GM18951 (cell line): Measurements from ENCODE around the gene RAI1.

Experiments
- POLR2A ChIP-seq: IDR thresholded peaks from 4 replicates; pipeline ENCODE4 v1.6.1; 2011; ENCODE audit warnings: mild to moderate bottlenecking; ENCODE audit not compliant: insufficient read length, insufficient read depth; ENCODE audit errors: extremely low read depth
- in situ Hi-C: fragments of 300-500 bp; cut with MboI; formaldehyde crosslinking; loops from one replicate; pipeline ENCODE4 v1.12.0; 2022; ENCODE audit warnings: low sequenced_read_pairs, mixed read lengths, inconsistent platforms; ENCODE audit not compliant: unreplicated experiment

RAI1 gene

DNA sequence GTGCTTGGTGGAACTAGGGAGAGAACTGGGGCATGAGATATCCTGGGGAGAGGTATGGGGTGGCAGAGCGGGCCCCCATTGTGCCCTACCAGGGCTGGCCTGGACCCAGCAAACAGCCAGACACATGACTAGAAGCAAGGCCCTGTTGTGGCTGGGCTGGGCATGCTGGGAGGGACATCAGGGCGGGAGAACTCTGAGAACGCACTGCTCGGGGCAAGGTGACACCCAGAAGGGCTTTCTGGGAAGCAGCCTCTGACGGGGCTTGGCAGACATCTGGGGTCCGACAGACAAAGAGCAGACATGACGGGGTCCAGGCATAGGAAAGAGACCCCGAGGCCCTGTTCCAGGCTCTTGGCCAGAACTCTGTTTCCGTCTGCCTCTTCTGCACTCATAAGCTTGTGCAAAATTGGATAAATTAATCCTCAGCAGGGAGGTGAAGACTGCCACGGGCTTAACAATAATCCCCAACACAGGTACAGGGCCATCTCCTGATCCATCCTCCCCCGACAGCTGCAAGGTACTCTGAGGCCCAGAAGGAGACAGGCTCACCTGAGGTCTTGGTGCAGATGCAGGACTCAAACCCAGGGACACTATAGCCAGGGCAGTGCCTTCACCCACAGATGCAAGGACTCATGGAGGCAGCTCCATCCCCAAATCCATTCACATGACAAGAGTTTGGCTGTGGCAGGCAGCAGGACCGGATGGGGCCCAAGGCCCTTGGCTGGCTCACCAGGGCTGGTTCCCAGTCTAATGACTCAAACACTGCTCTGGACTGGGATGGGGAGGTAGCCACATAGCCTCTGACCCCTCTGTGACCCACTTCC is 150.2 kb downstream of the RAI1 start:
- in situ Hi-C loops: no loop called here
- no peak for TF ChIP-seq POLR2A

DNA sequence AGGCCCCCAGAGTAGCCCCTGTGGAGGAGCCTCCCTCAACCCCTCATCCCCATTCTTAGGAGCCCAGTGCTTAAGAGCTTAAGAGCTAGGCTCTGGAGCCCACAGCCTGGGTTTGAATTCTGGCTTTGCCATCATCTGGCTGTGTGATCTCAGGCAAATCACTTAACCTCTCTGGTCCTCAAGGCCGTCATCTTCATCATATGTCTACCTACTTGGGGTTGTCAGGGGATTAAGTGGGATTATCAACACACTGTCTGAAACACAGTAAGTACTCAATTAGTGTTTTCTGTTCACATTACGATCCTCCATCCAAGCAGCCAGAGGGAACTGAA is 150.7 kb downstream of the RAI1 start:
- in situ Hi-C loops: no loop called here

DNA sequence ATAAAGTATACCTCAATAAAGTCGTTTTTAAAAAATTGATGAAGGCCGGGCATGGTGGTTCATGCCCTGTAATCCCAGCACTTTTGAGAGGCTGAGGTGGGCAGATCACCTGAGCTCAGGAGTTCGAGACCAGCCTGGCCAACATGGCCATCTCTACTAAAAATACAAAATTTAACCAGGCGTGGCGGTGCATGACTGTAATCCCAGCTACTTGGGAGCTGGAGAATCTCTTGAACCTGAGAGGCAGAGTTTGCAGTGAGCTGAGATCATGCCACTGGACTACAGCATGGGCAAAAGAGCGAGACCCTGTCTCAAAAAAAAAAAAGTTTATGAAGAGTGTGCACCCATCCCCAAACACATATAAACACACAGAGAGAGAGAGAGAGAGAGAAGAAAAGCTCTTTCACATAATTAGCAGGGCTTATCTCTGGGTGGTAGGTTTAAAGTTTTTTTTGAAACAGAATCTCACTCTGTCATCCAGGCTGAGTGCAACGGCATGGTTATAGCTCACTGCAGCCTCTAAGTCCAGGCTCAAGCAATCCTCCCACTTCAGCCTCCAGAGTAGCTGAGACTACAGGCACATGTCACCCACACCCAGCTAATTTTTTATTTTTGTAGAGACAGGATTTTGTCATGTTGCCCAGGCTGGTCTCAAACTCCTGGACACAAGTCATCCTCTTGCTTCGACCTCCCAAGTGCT is 152.6 kb downstream of the RAI1 start:
- in situ Hi-C loops: no loop called here

More for the DNA sequence above, 150.7 kb downstream of the RAI1 start:
- no peak for TF ChIP-seq POLR2A

DNA sequence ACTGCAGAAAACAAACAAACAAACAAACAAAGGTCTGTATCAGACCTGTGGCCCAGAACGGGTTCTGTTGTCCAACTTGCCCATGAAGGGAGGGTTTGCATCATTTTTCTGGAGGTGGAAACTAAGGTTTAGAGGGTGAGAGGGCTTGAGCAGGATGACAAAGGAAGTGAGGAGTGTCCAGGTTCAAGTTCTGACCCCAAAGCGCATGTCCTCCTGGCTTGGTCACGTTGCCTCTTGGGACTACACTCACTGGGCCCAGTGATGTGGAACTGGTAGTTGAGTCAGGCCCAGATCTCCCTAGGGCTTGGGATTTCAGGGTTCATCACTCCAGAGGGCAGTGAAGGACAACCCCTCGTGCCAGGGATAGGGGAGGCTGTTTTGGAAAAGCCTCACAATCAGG is 153.7 kb downstream of the RAI1 start:
- in situ Hi-C loops: no loop called here
- no peak for TF ChIP-seq POLR2A

More for the DNA sequence above, 152.6 kb downstream of the RAI1 start:
- TF ChIP-seq POLR2A: no peak

DNA sequence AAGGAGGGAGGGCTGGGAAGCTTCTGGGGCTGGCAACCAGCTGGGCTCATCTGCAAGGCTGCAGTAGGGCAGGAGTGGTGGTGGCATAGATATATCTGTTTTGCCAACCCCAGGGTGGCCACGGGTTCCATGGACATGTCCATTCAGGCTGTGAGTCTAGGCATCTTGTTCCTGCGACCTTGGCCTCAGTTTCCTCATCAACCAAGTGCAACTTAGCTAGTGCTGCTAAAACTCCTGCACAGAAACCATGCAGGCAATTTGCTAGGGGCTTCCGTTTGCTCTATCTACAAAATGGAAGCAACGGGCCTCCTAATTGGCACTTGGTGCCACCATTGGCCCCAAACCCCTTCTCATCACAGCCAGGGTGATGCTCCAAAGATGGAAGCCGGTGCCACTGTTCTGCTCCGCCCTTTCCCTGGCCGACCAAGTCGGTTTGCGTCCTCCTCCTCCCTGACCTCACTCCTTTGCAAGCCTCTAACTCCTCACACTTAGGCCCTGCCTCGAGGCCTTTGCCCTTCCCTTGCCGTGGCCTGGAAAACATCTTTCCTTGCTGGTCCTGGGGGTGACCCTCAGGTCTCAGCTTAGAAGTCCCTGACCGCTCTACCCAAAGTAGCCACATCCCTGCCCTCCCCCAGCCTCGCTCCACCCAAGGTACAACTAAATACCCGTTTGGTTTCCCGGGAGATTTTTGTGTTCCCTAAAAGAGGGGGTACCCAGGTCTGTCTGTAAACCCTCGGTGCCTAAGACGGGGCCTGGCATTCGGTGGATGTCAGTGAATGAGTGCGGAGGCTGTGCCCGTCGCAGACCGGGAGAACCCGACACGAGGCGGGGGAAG is 154.4 kb downstream of the RAI1 start:
- TF ChIP-seq POLR2A: no peak
- in situ Hi-C loops: no loop called here

DNA sequence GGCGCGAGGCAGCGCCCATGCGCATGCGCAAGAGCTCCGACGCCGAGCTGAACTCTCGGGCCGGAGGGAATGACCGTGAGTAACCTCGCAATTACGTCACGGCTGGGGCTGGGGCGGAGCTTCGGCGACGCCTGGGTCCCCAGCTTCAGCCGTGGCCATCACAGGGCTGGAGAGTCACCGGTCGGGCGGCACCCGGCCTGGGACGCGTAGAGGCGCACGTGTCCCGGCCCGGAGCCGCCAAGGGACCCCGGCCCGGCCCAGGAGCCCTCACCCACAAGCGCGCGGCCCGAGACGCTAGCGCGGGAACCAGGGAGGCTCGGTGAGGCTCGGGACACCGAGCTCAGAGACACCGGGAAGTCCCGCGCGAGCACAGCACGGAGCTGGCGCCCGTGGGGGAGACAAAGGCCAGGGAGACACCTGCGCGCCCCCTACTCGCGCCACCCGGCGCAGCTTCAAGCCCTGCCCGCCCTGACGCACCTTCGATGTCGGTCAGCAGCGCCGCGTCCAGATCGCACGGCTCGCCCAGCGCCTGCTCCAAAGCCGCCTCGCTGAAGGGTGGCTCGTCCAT is 155.1 kb downstream of the RAI1 start:
- peak; percentile 91 for TF ChIP-seq POLR2A
- in situ Hi-C loops: no loop called here

DNA sequence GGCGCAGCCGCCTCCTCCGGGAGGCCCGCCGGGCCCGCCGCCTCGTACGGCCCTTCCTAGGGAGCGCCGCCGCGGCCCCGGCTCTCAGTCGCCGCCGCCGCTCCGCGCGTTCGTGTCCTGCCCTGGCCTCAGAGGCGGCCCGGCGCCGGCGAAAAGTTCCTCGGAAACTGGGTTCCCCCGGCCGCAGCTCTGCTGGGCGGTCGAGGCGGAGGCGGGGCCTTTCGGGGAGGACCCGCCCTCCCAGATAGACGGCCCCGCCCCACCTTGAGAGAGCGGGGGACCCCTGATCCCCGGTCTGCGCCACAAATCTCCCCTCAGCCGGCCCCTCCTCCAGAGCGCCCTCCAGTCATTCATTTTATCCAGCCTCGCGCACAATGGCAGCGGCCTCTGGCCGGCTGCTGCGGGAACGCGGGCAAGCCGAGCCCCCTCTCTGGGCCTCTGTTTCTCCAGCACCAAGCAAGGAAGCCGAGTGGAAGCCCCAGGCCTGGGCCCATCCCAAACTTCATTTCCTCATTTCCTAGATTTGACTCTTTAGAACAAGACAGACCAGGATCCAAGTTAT is 155.6 kb downstream of the RAI1 start, which contains the start of gene SREBF1:
Gene SREBF1 (minus strand): TSS at position 169 of the 562 bp plus-strand sequence. CDS start 169 bp downstream, outside the sequence.
- TF ChIP-seq POLR2A: peak; percentile 8
- in situ Hi-C loops: no loop called here

DNA sequence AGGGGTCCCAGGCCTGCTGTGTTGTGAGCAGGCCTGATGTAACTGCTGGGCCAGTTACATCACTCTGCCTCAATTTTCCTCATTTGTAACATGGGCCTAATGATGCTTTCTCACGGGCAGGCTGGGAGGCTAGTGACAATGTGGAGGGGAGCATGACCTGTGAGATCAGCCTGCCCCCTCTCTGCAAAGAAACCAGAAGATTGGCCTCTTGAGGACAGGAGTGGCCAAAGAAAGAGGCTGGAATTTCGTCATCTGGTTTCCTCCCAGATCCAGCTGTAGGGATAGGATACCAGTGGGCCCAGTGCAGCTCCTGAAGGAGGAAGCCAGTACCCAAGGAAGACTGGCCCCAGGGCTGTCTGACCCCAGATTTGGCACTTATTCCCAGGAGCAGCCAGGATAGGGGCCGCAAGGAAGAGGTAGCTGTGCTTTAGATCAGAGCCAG is 156.1 kb downstream of the RAI1 start:
- TF ChIP-seq POLR2A: no peak
- in situ Hi-C loops: no loop called here

DNA sequence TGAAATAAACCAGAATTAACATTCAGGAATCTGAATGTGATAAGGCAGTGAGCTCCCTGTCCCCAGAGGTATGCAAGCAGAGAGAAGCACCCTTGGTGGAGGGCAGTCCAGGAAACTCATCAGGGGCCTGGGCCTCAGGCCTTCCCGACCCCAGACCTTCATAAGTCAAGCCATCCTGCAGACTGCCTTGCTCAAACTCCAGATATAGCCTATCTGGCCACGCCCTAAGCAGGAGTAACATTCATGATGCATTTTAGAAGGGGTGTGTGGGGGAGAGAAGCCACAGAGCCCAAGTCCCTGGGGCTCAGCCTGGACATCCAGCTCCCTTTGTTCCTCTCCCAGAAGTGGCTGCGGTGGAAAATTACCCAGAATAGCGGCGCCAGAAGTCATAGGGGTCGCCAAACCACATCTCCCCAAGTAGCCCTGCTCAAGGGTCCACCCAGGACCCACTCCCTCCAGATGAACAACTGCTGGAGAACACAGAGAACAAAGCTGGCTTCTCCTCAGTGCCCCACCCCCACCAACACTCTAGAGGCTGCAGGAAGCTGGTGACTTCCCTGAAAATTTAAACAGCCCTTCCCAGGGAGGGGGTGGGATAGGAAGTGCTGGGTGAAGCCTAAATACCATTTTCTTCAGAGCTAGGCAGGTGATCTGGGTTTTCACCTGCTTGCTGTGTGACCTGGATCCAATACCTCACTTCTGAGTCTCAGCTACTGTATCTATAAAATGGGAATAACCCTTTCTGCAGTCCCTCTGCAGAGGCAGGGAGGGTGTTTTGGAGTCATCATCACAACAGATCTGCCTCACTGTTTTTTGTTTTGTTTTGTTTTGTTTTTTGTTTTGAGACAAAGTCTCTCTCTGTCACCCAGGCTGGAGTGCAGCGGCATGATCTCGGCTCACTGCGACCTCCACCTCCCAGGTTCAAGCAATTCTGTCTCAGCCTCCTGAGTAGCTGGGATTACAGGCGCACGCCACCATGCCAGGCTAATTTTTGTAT is 157.0 kb downstream of the RAI1 start:
- TF ChIP-seq POLR2A: no peak
- in situ Hi-C loops: no loop called here

DNA sequence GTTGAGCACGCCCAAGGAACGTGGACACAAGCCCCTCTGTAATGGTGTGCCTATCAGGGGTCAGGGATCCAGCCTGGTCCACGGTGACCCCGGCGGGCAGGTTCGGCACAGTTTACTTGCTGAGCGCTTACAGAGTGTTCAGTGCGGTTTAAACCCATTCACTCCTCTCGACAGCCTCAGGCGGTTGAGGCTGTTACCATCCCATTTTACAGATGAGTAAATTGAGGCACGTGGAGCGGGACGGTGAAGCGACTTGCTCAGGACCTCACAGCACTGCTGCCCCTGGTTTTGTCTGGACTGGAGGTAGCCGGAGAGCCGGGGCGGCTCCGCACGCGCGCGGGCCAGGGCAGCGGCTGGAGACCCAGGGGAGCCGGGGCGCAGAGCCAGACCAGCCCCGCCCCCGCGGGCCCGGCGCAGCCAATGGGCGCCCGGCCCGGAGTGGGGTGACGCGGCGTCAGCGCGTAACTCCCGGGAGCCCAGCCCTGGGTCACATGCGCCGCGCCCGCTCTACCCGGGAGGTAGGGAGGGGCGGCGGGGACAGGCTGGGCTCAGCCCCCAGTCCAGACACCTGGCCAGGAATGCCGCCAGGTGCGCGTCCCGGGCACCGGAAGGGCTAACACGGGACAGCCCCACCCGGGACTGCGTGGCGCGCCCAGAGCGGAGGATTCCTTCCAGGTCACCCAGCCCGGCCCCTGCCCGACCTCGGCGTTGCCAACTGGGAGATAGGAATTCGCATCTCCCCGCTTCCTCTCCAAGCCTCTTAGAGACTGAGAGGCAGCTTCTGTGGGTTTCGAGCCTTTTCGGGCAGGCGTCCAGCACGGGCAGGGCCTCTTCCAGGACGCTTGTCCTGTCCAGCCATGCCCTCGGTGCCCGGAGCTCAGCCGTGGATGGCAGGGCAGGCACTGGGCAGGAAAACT is 158.8 kb downstream of the RAI1 start:
- TF ChIP-seq POLR2A: peak; percentile 96
- in situ Hi-C loops: no loop called here
